Stimulated activated CD4-positive, alpha-beta T cell treated with anti-CD3 and anti-CD28 coated beads, Interleukin-12 subunit alpha, Interleukin-12 subunit beta, amount 100 ng/mL, for 24 hours (primary cell): Measurements from ENCODE around the gene ABHD17A.

Experiments
- DNase-seq, 2 experiments: peaks; one replicate each; pipeline ENCODE4 v3.0.0-alpha.2; 2020; ENCODE audit warnings: low read depth in 2 of 2

ABHD17A gene

DNA sequence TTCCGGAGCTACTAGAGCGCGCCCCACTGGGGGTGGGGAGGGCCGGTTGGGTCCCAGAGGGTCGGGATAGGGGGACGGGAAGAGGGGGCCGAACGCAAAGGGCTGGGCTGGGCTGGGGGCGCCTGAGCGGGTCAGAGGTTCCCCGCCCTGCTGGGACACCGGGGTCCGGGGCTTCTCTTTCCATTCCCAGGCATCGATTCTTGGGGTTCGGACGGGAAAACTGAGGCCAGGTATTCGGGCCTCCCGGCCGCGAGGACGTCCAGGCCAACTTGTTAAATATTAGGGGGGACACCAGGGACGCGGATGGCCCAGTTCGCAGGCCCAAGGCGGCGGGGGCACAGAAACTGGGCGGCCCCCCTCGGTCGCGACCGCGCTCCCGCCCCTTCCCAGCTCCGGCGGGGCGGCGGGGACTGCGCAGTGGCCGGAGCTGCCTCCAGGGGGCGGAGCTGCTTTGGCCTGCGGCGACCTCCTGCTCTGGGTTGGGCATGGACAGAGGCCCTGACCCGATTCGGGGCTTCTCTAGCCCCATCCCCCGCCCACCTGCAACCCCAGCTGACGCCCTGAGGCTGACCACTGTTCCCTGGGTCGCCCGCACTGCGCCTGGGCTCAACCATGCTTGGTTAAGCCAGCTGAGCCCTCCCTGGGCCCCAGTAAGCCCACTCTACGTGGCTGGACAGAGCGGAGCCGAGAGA lies 20.7 kb downstream of the ABHD17A start:
- no peak for DNase-seq

DNA sequence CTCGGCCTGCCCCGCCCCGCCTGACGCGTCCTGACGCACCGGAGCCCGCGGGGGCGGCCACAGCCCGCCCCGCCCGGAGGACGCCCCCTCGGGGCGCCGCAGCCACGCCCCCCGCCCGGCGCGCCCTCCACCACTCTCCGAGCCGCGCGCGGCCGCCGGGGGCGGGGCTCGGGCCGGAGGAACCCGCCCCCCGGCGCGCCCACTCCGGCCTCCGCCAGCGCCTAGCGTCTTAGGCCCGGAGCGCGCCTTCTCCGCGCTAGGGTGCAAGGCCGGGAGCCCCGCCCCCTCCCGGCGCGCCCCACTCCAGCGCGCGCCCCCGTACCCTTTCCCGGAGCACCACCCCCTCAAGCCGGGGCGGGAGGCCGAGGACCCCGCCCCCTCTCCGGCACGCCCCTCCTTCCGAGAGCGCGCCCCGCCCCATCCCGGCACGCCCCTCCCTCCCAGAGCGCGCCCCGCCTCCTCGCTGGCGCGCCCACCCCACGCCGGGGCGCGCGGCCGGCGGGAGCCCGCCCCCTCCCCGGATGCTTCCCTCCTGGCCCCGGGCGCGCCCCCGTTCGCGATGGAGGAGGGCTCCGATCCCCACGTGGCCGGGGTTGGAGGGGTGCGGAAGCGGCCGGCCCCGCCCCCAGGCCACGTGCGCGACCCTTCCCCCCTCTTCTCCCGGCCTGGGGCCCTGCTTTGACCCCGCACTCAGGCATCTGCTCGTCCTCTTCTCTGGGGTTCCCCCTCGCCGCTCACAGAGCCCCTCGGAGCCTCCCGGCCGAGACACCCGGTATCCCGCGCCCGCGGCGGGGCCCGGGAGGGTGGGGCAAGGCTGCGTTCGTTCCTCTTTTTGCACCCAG lies 21.4 kb downstream of the ABHD17A start:
- peak; percentile 86 to 88 for DNase-seq

DNA sequence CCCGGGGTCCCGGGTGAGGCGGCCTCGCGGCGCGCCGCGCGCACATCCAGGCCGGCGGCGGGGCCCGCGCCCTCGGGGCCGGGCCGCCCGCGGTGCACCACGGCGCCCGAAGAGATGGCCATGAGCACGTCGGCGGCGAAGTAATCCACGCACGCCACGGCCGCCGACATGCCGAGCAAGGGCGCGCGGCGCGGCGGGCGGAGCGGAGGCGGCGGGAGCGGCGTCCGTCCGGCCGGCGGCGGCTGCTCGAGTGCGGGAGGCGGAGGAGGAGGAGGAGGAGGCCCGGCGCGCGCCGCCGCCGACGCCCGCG lies 22.0 kb downstream of the ABHD17A start, which contains the start of gene KLF16:
Gene KLF16 (minus strand): TSS at position 252 of the 310 bp plus-strand sequence. CDS start 82 bp downstream, at position 170.
- no peak for DNase-seq

DNA sequence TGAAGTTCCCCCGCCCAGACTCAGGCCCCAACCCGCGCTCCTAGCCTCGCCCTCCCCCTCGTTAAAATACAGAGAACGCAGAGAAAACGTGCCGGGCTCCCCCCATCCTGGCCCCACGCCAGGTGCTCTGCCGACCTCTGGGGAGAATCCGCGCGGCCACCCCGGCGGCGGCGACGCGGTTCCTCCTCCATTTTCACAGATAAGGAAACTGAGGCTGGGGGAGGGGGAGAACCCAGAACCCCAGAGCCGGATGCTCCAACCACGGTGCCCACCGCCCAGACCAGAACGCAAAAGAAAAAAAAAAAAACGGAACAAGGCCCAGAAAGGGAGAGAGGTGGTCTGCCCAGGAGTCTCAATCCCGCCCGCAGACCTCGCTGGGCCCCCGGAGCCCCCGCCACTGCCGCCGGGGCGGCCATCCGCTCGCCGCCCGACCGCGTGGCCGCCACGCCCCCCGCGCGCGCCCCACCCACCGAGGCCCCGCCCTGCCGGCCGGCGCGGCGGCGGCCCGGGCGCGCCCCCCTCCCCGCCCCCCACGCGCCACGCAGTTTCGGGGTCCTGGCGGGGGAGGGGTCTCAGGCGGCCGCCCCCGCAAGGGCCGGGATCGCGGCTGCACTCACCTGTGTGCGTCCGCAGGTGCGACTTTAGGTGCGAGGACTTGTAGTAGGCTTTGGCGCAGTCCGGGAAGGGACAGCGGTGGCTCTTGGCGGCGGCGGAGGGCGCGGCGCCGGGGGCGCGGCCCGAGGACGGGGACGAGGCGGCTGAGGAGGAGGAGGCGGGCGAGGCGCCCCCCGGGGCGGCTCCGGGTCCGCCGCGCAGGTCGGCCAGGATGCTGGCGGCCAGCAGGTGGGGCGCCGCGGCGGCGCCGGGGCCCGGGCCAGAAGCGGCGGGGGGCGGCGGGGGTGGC lies 22.6 kb downstream of the ABHD17A start:
- DNase-seq, result no peak

DNA sequence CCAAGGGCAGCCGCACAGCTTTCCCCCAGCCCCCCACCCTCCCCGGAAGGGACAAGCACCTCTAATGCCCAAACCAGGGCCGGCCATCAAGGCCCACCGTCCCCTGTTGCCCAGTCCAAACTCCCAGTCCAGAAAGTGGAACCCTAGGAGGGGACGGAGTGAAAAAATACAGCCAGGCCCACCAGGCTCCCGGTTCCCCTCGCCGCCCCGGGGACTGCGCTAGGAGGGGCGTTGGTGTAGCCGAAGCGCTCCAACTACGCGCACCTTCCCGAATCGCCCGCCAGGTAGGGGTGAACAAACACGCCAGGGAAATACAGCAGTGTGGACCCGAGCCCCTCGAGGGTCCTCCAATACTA lies 23.2 kb downstream of the ABHD17A start:
- no peak for DNase-seq

DNA sequence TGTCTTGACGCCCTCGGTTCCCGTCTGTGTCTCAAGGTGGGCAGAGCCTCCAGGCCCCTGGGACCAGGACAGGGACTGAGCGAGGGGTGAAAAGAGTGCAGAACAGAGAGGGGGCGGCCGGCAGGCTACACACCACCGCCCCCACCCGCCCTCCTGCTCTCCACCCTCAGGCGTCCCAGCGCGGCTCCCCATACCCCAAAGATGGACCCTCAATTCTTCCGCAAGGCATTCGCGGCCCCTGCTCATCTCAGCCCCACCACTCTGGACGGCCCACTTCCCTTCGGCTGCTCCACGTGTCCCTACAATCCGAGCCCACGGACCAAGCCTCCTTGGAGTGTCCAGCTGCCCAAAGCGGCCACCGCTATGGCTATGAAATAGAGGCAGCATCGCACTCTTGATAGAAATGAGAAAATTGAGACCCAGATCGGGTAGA lies 23.7 kb downstream of the ABHD17A start:
- DNase-seq, result no peak

DNA sequence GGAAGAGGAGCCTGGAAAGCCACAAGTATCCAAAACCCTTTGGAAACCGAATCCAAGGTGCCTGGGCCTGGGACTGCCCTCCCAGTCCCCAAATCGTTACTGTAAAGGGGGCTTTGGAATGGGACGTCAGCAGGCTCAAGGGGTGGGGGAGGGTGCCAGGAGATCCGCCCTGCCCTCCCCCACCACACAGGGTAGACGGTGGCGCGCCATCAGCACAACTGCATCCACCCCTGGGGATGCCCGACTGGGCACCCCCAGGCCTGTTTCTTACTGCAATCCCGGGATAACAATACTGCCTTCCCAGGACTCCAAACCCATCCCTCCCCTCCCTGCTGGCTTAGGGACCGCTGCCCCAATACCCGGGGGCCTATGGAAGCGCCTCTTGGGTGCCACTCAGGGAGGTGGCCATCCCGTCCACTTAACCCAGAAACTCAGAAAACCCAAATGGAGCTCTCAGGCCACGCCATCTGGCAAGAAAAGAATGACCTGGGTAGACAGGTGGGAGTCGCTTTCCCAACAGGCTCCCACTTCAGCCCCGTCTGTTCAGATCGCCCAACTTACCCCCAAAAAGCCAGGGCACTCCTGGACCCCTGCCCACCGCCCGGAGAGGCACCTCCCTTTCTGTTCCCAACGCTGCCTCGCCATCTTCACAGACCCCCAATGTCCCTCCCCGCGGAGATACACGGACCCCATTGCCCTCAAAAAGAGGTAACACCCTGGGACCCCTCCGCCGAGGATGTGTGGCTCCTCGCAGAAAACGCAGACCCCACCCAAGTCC lies 24.3 kb downstream of the ABHD17A start:
- DNase-seq, result no peak

DNA sequence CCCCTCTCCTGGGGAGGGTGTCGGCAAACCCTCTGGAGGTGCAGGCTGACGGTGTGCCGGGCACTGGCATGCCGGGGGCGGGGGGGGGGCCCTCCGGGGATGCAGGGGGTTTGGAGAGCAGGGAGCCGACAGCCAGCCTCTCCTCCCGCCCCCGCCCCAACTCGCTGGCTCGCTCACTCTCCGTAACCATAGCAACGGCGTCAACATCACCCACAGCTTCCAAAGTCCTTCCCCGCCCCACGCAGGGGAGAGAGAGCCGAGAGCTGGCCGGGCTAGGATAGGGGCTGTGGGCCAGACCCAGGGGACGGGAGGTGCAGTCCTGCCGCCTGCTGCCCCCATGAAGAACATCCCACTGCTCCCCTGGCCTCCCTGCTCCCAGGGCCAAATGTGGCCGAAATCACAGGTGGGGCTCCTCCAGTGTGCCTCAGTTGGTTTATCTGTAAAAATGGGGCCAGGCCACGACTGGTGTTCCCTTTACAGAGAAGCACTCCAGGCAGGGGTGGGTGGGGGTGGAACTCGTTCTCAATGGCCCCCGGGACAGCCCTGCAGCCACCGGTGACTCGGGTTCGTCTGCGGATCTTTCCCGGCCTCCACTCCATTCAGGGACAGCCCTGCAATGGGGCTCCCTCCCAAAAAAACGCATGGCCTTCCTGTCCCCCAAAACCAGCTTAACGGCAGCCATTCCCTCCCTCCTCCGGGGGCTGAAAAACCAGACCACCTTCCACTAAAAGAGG lies 25.1 kb downstream of the ABHD17A start:
- no peak for DNase-seq

DNA sequence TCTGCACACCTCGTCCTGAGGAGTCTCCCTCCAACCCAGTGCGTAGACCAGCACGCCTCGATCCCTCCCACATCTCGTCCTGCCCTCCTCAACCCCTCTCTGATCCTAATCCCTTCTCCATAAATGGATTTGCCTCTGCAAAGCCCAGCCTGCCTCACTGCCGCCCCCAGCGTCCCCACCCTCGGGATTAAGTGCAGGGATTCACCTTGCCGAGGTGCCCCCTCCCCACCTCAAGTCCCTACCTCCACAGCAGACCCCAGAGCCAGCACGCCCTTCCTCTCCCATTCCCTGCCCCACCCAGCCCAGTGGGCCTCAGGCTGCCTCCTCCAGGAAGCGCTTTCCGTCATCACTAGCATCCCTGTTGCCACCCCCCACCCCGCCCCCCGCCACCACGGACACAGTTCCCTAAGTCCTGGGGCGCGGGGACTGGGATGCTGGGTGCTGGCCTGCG lies 25.9 kb downstream of the ABHD17A start:
- no peak for DNase-seq

DNA sequence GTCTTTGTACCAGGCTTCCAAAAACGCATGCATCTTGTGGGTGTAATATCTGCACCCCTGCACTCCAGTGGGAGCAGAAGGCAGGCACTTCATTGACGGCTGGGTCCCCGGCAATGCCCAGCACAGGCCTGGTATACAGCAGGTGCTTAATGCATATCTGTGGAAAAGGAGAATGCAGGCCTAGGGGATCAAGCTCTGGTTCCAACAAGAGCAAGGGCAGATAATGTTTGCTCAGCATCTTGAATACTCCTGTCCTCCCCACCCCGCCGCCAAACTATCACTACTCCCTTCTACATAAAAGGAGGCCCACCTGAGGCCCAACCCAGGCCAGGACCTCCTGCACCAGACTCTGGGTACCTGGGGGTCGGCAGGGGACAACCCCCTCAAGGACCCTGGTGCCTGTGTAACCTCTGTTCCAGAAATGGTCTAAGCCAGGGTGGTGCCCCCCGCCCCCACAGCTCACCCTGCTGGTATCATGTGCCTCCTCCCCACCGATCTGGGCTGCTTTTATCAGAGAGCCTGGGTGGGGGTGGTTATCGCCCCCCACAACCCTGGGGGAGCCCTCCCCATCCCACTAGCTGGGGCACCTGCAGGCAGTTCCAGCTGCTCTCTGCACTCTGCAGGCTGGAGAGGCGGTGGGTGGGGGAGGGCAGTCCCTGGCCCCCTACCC lies 26.7 kb downstream of the ABHD17A start:
- no peak for DNase-seq

DNA sequence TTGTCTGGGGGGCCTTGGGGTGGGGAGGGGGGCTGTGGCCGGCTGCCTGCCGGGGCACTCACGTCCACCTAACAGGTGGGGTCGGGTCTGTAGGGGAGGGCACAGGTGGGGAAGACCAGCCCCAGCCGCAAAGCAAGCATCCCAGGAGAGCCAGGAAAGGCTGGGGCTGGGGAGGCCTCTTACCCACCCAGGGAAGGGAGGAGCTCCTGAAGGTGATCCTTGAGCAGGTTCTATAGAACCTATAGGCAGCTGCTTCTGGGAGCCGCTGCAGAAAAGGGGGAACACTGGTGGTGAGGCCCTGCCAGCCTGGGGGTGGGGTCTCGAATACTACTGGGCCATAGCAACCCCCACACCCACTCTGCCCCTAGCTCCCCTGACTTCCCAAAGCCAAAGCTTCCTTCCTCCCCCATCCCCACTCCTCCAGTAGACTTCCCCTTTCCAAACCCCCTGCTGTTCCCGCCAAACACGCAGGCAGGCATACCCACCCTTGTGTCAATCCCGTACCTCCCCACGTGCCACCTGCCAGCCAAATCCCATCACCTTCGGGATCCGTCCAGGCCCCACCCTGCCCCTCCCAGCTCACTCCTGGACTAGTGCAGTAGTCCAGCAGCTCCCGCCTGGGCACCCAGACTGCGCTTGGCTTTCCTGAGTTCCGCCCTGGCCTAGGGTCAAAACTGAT lies 27.5 kb downstream of the ABHD17A start:
- no peak for DNase-seq

DNA sequence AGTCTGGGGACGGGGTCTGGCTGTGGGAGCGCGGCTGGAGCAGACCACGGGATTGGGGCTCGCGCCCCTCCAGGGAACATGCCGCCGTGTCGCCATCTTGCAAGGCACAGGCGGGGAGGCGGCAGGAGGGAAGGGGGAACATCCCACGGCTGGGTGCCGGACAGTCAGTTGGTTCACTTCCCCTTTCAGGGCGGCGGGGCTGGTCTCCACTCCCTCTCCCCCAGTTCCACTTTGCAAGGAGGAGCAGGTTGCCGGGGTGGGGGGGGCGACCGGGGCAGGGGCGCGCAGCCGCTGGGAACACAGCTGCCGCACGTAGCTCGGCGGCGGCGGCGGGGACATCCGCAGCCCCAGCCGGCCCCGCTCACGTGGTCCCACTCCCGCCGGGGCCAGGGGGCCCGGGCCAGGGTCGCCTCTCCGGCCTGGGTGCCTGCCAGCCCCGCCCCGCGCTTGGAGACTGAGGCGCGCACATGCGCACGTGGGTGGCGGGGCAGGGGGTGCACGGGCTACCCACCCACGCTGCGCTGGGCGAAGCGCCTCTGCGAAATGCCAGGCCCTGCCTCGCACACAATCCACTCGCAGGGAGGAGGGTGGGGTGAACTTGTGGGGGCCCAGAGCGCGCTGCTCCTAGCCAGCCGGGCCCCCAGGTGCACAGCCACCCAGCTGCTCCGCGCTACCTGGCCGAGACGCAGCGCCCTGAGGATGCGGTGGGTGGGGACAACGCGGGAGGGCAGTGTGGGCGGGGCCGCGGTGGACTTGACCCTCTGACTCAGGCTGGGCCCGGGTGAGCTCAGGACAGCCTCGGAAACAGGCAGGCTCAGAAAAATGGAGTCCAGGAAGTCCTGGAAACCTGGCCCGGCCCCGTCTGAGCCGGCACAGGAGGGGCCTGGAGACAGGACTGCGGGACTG lies 28.3 kb downstream of the ABHD17A start:
- DNase-seq, result no peak

DNA sequence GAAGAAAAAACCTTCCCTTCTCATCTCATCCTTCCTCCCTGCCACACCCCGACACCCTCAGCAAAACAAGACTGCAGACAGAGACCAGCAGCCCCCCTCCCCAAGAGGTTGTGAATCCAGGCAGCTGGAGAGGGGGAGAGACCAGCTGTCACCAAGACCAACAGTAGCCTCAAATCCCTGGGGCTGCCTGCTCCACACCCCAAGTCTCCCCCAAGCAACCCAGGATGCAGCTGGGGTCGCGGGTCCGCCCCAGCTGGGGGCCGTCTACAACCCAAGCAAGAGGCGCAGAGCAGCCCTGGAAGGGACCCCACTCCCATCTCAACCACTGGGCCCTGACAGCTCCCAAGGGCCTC lies 29.0 kb downstream of the ABHD17A start:
- DNase-seq, result no peak

DNA sequence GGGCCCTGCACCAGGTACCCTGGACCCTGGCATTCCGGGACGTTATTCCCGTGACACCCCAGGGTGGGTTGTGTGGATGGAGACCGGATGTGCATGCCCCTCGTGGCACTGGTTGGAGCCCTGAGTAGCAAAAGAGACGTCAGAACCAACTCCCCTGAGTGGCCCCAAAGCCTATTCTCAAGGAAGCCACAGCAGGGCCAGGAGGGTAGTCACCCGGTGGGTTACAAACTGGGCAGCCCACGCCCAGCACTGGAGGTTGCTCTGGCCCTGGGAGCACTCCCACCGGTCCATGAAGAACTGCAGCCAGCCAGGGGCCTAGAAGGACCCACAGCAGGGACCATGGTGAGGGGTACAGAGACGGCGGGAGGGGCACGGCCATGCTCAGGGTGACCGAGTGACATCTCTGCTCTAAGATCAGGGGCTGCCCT lies 29.5 kb downstream of the ABHD17A start:
- no peak for DNase-seq

DNA sequence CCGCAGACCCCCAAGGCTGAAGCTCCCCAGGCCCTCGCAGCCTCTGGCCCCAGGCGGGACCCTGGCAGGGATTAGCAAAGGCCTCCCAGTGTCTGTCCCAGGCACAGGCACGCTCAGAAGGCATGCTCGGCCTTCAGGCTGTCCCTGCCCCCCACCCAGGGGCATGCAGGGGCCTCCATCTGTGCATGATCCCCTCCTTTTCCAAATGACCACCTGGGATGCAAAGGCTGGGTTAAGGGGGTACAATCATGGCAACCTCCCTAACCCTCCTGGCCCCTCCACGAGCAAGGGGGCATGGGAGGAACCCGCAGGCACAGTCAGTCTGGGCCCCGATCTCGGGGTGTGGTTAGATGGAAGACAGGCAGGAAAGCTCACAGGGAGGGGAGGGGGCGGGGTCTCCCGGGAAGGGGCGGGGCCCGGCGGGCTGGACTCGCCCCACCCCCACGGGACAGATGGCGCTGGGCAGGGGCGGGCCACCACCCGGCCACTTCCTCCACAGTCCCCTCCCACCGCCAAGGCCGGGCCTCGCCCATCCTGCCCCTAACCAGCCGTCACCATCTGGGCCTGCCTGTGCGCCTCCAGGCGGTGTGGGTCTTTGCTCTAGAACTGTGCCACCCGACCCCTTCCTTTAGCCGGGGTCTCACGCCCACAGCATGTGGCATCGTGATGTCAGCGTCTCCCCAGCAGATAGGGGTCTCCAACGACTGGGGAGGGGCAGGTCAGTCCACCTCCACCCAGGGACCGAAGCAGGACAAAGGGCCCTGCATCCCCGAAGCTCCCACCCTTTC lies 30.1 kb downstream of the ABHD17A start:
- peak; percentile 50 to 84 for DNase-seq

DNA sequence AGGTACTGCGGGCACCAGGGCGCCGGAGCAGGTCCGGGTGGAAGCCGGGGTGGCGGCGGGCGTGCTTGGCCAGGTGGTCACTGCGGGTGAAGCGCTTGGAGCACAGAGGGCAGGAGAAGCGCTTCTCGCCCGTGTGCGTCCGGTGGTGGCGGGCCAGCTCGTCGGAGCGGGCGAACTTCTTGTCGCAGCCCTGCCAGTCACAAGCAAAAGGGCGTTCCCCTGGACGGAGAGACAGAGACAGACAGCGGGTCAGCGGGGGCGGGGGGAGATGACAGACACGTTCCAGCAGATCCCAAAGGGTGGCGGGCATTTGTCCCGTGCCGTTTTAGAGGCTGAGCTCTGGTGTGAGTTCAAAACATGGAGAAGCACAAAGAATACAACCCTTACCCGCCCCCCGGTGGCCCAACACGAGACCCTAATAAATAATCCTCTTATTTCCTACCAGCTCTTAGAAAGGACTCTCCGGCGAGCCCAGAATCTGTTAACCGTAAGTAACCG lies 30.7 kb downstream of the ABHD17A start:
- DNase-seq, result no peak

DNA sequence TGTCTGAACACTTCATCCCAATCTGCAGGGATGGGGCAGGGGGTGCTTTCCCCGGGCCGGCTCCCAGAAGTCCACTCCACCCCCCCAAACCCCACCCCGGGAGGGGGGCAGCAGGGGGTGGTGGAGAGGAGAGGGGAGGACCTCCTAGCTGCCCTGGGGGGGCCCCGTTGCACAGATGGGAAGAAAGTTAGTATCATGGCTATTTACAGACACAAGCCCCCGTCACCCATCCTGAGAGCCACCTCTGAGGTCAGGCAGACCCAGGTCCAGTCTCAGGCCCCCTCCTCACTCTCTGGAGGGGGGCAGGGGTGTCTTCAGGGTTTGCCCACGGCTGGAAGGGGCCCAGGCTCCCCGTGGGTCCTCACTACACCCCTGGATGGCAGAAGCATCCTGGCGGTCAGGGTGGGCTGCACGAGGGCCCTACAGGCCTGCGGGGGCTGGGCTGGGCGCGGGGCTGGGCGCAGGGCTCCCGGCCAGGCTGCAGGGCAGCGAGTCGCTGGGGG lies 31.2 kb downstream of the ABHD17A start:
- no peak for DNase-seq
